Measurements from ENCODE around the gene IFNAR1.
"Not testable (repeated sequence)": the region's sequence is repeated elsewhere in the genome, so short reads cannot be mapped to it uniquely, and the experiment has no call there.

The IFNAR1 gene

GRCh38 chr21:33308586-33309490 is 15.9 kb upstream of the IFNAR1 start:
- no peak for DNase-seq (ENCODE audit: low spot score)

DNA sequence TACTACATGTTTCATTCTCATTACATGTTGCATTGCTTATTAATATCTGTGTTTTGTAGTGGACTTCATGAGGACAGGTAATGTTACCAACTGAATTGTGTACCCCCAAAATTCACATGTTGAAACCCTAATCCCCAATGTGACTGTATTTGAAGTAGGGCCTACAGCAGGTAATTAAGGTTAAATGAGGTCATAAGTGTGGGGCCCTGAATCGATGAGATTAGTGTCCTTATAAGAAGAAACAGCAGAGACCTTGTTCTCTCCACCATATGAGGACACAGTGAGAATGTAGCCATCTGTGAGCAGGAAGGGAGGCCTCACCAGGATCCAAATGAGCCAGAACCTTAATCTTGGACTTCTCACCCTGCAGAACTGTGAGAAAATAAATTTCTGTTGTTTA is 15.0 kb upstream of the IFNAR1 start:
- no peak for DNase-seq (ENCODE audit: low spot score)

- DNase-seq (ENCODE audit: low spot score), result no peak
Measured at GRCh38 chr21:33312121-33312520, 12.6 kb upstream of the IFNAR1 start.

DNA sequence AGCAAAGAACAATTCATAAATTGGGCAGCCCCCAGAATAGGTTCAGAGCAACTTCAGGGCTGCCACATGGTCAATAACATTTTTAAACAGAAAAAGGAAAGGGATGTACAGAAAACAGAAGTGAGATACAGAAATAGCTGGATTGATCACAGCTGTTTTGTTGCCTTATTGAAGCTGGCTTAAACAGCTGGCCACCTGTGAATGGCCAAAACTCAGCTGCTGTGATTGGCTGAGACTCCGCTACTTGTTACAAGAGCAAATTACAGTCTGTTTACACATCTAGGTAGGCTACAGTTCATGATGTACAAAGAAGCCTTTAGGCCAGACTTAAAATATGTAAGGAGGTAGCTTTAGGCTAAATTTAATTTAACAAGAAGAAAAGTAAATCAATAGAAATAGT is 11.6 kb upstream of the IFNAR1 start:
- no peak for DNase-seq (ENCODE audit: low spot score)

GRCh38 chr21:33313611-33314010 is 11.2 kb upstream of the IFNAR1 start:
- no peak for DNase-seq (ENCODE audit: low spot score)

- no peak for DNase-seq (ENCODE audit: low spot score)
Measured at GRCh38 chr21:33314111-33314510, 10.7 kb upstream of the IFNAR1 start.

GRCh38 chr21:33315946-33316710 is 8.6 kb upstream of the IFNAR1 start:
- no peak for DNase-seq (ENCODE audit: low spot score)

DNA sequence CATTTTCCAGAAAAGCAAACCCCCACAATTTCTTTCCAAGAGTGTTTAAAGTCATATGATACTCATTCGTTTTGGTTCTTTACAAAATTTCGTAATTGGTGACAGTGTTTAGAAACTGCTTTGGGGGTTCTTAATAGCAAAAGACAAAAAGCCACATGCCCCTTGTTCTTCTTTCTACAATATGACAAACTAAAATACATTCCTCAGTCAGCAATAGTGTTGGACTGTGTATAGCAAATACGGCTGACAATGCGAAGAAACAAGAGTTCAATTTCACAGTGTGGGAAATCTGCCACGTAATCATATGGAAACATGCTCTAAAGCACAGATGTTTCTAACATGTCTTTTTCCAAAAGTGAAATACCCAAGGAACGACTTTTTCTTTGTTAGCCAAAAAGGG is 7.6 kb upstream of the IFNAR1 start:
- DNase-seq (ENCODE audit: low spot score), result no peak

- DNase-seq (ENCODE audit: low spot score), result no peak
Measured at GRCh38 chr21:33317786-33318486, 6.8 kb upstream of the IFNAR1 start.

- not testable (repeated sequence) for DNase-seq (ENCODE audit: low spot score)
Measured at GRCh38 chr21:33321005-33321404, 3.8 kb upstream of the IFNAR1 start.

DNA sequence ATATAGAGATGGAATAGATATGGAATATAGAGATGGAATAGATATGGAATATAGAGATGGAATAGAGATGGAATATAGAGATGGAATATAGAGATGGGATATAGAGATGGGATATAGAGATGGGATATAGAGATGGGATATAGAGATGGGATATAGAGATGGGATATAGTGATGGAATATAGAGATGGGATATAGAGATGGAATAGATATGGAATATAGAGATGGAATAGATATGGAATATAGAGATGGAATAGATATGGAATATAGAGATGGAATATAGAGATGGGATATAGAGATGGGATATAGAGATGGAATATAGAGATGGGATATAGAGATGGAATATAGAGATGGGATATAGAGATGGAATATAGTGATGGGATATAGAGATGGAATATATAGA is 1.2 kb upstream of the IFNAR1 start:
- DNase-seq (ENCODE audit: low spot score), result not testable (repeated sequence)

DNA sequence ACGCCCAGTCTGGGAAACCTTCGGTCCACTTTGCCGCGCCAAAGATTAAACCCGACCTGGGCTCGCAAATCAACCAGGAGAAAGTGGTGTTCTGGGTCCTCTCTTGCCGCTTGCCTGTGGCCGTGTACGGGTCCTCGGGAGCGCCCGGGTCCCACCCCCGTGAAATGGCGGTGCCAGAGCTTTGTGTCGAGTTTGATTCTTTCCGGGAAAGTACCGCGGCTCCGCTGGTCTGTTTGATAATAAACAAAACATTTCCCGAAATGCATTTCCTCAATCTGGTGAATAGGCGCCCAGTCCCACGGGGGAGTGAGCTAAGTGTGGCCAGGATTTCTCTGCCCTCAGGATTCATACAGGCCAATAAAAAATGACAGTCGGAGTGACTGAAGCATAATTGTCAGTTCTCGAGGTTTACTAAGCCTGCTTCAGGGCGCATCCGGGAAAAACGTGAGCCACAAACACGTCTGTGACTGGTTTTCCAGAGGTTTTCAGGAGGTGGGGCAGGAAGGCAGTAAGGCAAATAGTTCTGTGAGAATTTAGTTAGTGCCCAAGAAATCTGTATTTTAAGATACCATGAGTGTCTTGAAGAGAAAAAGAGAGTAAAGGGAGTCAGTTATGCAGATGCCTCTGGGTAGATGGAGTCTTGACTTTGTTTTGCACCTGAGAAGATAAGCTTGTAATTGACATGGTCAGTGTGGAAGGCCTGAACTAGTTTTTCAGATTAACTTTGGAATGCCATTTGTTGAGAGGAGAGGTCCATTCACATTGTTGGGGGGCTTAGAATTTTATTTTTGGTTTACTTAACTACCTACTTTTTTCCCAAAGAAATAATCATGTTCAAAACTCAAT is 675 bp downstream of the IFNAR1 start:
- peak; percentile 12 for DNase-seq (ENCODE audit: low spot score)

DNA sequence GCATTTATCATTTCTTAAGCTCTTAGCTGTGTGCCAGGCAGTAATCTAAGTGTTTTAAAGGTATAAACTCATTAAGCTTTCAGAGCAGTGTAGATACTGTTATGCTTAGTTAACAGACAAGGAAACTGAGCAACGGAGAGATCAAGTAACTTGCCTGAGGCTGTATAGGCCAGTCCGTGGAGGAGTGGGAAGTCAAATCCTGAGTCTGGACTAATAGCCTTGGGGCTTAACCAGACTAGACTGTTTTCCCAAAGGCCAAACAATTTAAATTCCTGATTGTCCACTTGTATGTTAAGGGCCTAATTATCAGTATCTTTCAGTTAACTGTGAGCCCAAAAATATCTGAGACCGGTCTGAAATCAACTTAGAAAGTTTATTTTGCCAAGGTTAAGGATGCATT is 2.6 kb downstream of the IFNAR1 start:
- no peak for DNase-seq (ENCODE audit: low spot score)

DNA sequence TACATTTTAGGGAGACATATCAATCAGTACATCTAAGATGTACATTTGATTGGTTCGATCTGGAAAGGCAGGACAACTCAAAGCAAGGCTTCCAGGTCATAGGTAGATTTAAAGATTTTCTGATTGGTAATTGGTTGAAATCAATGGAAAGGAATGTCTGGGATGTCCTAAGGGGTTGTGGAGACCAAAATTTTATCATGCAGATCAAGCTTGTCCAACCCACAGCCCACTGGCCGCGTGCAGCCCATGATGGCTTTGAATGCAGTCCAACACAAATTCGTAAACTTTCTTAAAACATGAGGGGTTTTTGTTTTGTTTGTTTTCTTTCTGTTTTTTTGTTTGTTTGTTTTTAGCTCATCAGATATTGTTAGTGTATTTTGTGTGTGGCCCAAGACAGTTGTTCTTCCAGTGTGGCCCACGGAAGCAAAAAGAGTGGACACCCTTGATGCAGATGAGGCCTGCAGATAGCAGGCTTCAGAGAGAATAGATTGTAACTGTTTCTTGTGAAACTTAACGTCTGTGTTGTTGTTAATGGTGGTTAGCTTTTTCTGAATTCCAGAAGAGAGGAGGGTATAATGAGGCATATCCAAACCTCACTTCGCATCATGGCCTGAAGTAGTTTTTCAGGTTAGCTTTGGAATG is 3.1 kb downstream of the IFNAR1 start:
- no peak for DNase-seq (ENCODE audit: low spot score)

DNA sequence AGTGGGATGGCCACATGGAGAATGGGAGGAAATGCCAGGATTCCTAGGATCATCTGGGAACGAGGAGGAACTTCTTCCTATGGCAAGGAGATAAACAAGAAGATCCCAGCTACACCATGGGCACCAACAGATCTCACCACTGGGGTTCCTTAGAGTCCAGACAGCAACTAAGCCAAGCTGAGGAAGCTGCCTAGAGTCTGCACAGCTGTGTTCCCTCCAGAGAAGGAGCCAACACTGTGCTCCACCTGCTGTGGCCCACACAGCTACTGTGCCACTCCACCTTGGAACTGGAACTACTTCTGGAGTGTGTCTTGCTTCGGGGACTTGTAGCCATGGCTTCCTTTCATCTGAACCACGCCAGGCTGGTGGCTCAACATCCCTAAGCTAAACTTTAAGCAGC is 6.0 kb downstream of the IFNAR1 start:
- DNase-seq (ENCODE audit: low spot score), result no peak

- DNase-seq (ENCODE audit: low spot score), result no peak
Measured at GRCh38 chr21:33332143-33332542, 7.4 kb downstream of the IFNAR1 start.

DNA sequence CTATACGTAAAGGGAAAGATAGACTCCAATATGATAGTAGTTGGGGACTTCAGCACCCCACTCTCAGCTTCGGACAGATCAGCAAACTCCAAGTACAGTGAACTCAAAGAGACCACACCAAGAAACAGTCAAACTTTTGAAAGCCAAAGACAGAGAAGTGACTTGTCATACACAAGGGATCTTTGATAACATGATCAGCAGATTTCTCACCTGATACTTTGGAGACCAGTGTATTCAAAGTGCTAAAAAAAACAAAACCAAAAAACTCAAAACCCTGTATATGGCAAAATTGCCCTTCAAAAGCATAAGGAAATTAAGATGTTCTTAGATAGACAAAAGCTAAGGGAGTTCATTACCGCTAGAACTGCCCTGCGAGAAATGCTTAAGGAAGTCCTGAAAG is 9.4 kb downstream of the IFNAR1 start:
- no peak for DNase-seq (ENCODE audit: low spot score)

GRCh38 chr21:33334824-33335223 is 10.1 kb downstream of the IFNAR1 start:
- DNase-seq (ENCODE audit: low spot score), result no peak

DNA sequence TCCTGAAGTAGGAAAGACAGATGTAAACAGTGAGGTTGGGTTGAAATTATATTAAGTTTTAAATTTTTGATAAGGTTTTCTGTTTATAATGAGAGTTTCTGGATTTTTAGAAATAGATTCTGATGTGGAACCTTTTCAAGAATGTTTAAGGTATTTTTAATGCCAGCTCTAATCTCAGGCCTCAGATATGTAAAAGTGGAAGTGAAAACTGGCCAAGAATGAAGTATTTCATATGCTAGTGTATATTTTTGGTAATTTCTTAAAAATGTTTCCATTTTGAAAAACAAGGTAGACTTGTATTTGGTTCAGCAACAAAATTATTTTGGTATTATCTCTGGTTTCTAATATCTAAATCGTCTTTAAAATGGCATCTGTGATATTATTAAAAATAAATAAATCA is 14.4 kb downstream of the IFNAR1 start:
- DNase-seq (ENCODE audit: low spot score), result no peak

DNA sequence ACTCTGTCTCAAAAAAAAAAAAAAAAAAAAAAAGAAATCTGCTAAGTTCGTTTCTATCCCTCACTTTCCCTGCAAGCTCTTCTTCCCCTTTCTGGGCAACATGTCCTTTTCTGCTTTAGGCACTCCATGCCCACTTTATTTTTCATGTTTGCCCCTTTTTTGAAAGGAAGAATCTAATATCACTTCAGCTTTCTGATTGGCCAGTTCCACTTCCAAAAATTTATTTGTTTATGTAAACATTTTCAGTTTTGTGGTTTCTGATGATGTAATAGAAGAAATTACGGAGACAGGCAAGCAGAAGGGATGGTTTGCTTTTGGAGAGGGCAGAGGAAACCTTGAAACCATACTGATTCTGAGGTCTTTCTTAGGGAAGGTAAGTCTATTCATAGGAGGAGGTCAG is 15.1 kb downstream of the IFNAR1 start:
- no peak for DNase-seq (ENCODE audit: low spot score)

GRCh38 chr21:33345751-33346238 is 21.0 kb downstream of the IFNAR1 start:
- DNase-seq (ENCODE audit: low spot score), result no peak

Measured in HuH-7 (cell line).